PFSK-1 (cell line): ENCODE data around the gene ASNSD1.

ENCODE experiments used
- FOXP2 ChIP-seq: optimal IDR thresholded peaks from 2 replicates; pipeline ENCODE3; 2011; ENCODE audit warnings: borderline replicate concordance, control low read depth, inconsistent platforms; ENCODE audit not compliant: insufficient read depth; ENCODE audit errors: extremely low read length, extremely low read depth
- POLR2AphosphoS5 ChIP-seq: IDR thresholded peaks from 2 replicates; pipeline ENCODE4 v1.6.1; 2012; ENCODE audit warnings: low read depth, mild to moderate bottlenecking, control low read depth, low read length, moderate library complexity
- REST ChIP-seq, 2 experiments: IDR thresholded peaks; 2 replicates each; pipeline versions ENCODE4 v1.6.1 to v1.8.0; 2011 to 2012; ENCODE audit warnings: low read depth in 2 of 2, low read length in 2 of 2, control low read depth in 1 of 2, inconsistent platforms in 1 of 2, mild to moderate bottlenecking in 1 of 2, moderate library complexity in 1 of 2; ENCODE audit not compliant: insufficient read depth in 1 of 2
- SIN3A ChIP-seq: IDR thresholded peaks from 2 replicates; pipeline ENCODE4 v1.6.1; 2012; ENCODE audit warnings: mild to moderate bottlenecking, low read length, moderate library complexity, borderline replicate concordance; ENCODE audit not compliant: insufficient read depth
- TAF1 ChIP-seq: IDR thresholded peaks from 2 replicates; pipeline ENCODE4 v1.6.1; 2012; ENCODE audit warnings: low read length, control low read depth, borderline replicate concordance; ENCODE audit not compliant: insufficient read depth

Gene ASNSD1

GRCh38 chr2:189629531-189630453, 31.5 kb upstream of the ASNSD1 start:
- no peak for TF ChIP-seq FOXP2
- TF ChIP-seq TAF1, result no peak
- no peak for TF ChIP-seq REST (IDR thresholded peaks at IDR 0.05; ENCODE audit: insufficient read depth in 1 of 2, low read depth in 2 of 2, low read length in 2 of 2)
- no peak for TF ChIP-seq POLR2AphosphoS5
- no peak for TF ChIP-seq SIN3A

GRCh38 chr2:189631849-189632248, 29.4 kb upstream of the ASNSD1 start:
- TF ChIP-seq SIN3A (no peak), POLR2AphosphoS5 (no peak), REST (IDR thresholded peaks at IDR 0.05; ENCODE audit: insufficient read depth in 1 of 2, low read depth in 2 of 2, low read length in 2 of 2) (no peak)

GRCh38 chr2:189633392-189633811, 27.9 kb upstream of the ASNSD1 start:
- no peak for TF ChIP-seq POLR2AphosphoS5
- no peak for TF ChIP-seq FOXP2
- no peak for TF ChIP-seq TAF1
- TF ChIP-seq SIN3A, result no peak

- no peak for TF ChIP-seq FOXP2
- TF ChIP-seq TAF1, result no peak
- TF ChIP-seq SIN3A, result no peak
- TF ChIP-seq POLR2AphosphoS5, result no peak
- TF ChIP-seq REST (IDR thresholded peaks at IDR 0.05; ENCODE audit: insufficient read depth in 1 of 2, low read depth in 2 of 2, low read length in 2 of 2), result no peak
Observed at GRCh38 chr2:189635353-189635752, 25.9 kb upstream of the ASNSD1 start.

GRCh38 chr2:189638301-189639006, 22.8 kb upstream of the ASNSD1 start:
- no peak for TF ChIP-seq POLR2AphosphoS5
- no peak for TF ChIP-seq TAF1
- TF ChIP-seq SIN3A, result no peak

- TF ChIP-seq FOXP2 (no peak), POLR2AphosphoS5 (no peak), REST (IDR thresholded peaks at IDR 0.05; ENCODE audit: insufficient read depth in 1 of 2, low read depth in 2 of 2, low read length in 2 of 2) (no peak), TAF1 (no peak), SIN3A (no peak)
Observed at GRCh38 chr2:189639007-189639609, 22.2 kb upstream of the ASNSD1 start.
